NCI-H460 (cell line): ENCODE data around the gene STYXL2. TPM values are rescaled to one million over a fixed set of nuclear protein-coding genes. Genes with fewer than 3 reads are reported as not detected.
A peak's percentile ranks its signal among the peaks of the same experiment; 100 is the strongest.

Source experiments
- DNase-seq: peaks from one replicate; pipeline ENCODE4 v3.0.0-alpha.2; 2016; ENCODE audit warnings: low read depth; ENCODE audit errors: extremely low read depth
- total RNA-seq: library from RNA; depleted of rRNA; stranded (reverse); fragments of >200 nt; shearing (Covaris generic); gene quantifications from 2 replicates; pipeline ENCODE4 v1.2.3, GENCODE V29; 2014

The STYXL2 gene
- total RNA-seq, 1 experiment from 2014 or later, result not detected

DNA sequence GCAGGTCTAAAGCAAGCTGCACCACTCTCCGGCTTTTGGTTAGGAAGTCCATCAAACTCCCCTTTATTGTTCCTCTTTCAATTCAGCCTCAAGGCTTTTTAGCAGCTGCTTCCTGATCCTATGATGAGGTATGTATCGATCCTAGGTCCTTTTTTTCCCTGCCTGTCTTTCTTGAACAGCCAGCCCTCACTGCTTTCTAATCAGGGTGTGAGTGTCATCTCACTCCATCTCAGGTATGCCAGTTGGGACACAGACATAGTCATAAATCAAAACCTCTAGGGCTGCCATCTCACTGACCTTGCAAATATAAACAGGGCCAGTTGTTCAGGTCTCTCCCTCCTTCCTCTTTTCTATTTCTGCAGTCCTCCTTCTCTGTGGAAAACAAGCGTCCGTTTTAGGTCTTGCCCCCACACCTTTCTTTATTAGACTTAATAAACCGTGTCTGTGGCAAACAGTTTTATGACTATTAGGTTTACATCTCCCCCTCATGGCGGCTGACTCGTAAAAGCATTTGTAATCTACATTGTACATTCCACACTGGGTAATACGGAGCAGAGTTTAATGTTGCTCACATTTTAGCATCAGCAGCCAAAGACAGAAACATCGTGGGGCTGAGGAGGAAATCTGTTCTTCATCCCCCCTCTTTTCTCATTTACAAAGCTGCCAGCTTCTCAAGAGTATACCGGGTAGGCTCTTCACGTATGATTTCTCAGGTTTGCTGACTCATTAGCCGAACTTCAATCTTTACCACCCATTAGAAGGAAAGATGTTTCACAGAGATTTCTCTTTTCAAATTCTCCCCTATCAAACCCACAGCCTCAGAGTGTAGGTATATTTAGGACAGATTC lies 11.6 kb downstream of the STYXL2 start:
- DNase-seq, result no peak

- no peak for DNase-seq
These were observed 12.2 kb downstream of the STYXL2 start for GRCh38 chr1:167106119-167106461.

- no peak for DNase-seq
These were observed 13.6 kb downstream of the STYXL2 start for GRCh38 chr1:167107456-167107855.

DNA sequence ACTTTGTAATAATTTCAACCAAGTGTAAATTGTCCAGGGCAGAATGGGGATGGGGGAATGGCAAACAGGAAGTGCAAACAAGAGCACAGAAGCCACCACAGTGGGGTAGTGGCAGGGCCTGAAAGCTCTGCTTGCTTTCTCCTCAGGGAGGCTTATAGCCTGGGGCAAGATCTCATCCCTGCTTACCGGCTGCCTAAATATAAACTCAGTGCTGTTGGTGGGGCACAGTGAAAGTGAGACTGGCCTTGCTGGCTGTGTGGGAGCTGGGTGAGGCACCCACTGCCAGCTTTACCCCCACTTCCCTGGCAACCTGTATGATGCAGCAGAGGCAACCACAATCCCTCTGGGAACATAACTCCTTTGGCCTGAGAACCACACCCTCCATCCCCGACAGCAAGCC lies 15.2 kb downstream of the STYXL2 start:
- DNase-seq, result no peak

DNA sequence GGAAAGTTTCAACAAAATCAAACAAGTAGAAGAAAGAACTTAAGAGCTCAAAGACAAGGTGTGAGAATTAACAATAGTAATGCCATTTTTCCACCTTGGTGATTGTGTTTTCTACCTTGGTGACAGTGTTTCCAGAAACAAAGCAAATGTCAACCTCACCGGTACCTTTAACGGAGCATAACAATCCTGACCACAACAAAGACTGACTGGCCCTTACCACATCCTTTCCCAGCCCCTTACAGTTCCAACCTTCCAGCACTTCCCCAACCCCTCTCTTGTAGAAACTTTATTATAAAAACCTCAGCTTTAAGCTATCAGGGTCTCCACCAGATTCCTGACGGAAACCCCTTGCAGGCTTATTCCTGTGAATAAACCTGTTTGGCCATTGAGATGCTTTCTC lies 16.7 kb downstream of the STYXL2 start:
- DNase-seq, result no peak

DNA sequence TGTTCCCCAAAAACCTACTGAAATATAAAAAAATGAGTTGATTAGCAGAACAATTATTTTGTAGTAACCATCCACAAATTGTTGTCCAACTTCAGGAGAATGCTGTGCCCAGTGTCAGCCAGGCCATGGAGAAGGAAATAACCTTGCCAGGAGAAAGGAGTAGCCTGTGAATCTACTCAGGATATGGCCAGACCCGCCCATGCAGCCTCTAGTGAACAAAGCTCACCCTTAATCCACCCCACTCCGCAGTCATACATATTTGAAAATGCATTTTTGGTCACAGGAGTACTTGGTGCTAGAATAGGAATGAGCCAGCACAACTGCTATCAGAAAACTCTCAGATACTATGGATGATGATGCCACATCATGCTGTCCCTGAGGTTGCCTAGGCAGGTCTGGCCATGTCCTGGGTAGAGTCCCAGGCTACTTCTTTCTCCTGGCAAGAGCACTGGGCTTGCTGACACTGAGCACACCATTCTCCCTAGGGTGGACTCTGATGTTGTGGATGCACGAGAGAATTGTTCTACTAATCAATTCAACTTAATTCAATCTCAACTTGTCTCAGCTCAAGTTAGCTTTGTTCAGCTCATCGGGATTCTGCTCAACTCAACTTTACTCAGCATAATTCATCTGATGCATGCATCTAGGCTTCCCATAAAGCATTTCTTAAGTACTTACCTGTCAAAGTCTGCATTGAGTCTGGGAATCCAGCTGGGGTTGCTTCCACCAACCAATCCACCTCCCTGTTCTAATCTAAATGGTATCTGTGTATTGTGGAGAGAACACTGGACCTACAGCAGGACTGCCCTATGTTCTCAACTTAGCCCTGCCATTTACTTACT lies 18.2 kb downstream of the STYXL2 start:
- no peak for DNase-seq

DNA sequence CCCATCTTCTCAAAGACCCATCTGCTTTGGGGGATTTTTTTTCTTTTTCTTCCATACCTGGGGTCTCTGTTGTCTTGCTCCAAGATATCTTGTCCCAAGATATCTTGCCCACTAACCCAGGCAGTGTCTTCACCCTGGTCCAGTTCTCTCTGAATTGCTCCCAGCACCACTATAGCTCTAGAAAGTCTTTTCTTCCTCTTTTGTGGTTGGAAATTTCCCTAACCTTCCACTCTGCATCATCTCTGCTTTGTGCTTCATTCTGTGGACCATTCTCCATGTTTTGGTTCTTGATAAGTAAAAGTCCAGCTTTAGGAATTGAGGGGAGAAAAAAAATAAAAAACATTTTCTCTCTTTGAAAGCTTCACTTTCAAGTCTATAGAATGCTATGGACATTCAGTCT lies 20.9 kb downstream of the STYXL2 start:
- DNase-seq, result no peak

DNA sequence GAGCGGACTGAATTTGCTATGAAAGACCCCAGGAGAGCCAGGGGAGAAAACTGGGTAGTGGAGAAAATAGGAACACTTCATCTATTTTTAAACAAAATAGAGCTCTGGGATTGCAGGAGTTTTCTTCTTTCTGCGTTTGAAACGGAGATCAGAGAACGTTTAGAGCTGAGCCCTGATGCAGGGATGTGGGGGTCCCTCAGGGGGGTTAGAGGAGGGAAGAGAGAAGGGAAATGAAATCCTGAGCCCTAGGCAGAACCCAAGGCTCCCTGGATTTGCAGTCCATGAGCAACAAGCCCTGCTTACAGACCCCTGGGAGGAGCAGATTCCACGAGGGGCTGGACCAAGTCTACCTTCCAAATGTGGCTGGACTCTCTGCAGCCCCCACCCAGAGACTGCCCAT lies 21.8 kb downstream of the STYXL2 start:
- no peak for DNase-seq

- DNase-seq, result no peak
These were observed 22.3 kb downstream of the STYXL2 start for GRCh38 chr1:167116174-167116573.

- no peak for DNase-seq
These were observed 23.4 kb downstream of the STYXL2 start for GRCh38 chr1:167117225-167117624.

- no peak for DNase-seq
These were observed 24.3 kb downstream of the STYXL2 start for GRCh38 chr1:167118188-167118587.

GRCh38 chr1:167119696-167120095 lies 25.8 kb downstream of the STYXL2 start:
- no peak for DNase-seq

- no peak for DNase-seq
These were observed 27.0 kb downstream of the STYXL2 start for GRCh38 chr1:167120899-167121298.

DNA sequence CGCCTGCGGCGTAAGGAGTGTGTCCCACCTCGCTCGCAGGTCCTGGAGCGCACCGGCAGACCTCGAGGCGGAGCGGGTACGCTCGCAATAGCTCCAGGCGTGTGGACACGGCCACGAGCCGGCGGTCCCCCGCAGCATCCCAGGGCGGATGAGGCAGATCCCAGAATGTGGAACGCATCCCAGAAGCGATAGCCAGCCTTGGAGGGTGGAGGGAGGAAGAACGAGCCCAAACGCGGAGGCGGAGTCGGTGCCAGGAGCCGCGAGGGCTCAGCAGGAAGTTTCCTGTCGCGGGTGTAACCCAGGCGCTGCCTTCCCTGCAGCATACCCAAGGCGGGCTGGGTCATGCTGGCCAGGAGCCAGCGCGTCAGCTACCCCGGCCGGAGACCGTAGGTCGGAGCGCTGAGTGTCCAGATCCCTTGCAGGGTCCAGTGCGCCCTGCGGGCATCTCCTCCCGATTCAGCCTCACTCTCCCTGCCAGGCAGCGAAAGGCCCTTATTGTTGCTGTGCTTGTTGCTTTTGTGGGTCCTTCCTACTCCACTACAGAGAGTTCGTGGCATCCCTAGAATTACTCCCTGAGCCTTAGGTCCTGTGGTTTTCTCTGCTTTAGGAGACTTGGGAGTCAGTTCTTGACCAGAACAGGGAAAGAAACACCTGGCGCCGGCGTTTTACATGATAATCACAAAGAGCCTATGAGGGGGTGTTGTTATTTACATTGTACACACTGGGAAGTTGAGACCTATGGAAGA lies 27.7 kb downstream of the STYXL2 start:
- peak; percentile 52 for DNase-seq

DNA sequence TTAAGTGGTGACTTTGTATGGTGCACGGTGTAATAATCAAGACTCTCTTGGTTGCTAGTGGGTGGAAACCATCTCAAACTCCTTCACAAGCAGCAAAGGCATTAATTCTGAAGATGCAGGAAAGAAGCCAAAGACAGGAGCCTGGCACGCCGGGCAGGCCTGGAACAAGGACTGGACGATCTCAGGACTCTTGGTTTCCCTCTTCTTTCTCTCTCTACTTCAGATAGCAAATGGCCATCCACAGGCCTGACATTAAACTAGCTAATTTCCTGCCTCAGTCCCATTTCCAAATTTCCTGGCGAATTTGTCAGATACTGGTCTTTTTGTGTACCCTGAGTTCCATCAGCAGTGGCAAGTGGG lies 28.2 kb downstream of the STYXL2 start:
- no peak for DNase-seq

- no peak for DNase-seq
These were observed 28.7 kb downstream of the STYXL2 start for GRCh38 chr1:167122568-167122967.

DNA sequence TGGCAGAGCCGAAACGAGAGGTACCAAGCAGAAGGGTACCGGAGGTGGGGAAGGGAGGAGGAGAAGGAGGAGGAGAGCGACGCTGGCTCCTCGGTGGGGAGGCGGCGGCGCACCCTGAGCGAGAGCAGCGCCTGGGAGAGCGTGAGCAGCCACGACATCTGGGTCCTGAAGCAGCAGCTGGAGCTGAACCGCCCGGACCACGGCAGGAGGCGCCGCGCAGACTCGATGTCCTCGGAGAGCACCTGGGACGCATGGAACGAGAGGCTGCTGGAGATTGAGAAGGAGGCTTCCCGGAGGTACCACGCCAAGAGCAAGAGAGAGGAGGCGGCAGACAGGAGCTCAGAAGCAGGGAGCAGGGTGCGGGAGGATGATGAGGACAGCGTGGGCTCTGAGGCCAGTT lies 32.4 kb downstream of the STYXL2 start:
- DNase-seq, result no peak

DNA sequence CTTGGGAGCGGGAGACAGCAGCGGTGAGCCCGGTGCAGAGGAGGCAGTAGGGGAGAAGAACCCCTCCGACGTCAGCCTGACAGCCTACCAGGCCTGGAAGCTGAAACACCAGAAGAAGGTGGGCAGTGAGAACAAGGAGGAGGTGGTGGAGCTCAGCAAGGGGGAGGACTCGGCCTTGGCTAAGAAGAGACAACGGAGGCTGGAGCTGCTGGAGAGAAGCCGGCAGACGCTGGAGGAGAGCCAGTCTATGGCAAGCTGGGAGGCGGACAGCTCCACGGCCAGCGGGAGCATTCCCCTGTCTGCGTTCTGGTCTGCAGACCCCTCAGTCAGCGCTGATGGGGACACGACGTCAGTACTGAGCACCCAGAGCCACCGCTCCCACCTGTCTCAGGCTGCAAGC lies 32.9 kb downstream of the STYXL2 start:
- no peak for DNase-seq

DNA sequence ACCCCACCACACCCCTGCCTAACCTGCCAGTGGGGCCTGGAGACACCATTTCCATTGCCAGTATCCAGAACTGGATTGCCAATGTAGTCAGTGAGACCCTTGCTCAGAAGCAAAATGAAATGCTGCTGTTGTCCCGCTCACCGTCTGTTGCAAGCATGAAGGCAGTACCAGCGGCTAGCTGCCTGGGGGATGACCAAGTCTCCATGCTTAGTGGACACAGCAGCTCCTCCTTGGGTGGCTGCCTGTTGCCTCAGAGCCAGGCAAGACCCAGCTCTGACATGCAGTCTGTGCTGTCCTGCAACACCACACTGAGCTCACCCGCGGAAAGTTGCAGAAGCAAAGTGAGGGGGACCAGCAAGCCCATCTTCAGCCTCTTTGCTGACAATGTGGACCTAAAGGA lies 33.4 kb downstream of the STYXL2 start:
- DNase-seq, result no peak

- DNase-seq, result no peak
These were observed 33.8 kb downstream of the STYXL2 start for GRCh38 chr1:167127661-167128060.
